ENCODE measurements around the gene SREBF1.
A peak's percentile ranks its signal among the peaks of the same experiment; 100 is the strongest.

Gene SREBF1

GRCh38 chr17:17824119-17824782 lies 12.5 kb downstream of the SREBF1 start:
- DNase-seq (ENCODE audit: low spot score) = no peak

GRCh38 chr17:17823433-17824118 lies 13.2 kb downstream of the SREBF1 start:
- DNase-seq (ENCODE audit: low spot score) = peak; percentile 66

GRCh38 chr17:17822616-17823015 lies 14.2 kb downstream of the SREBF1 start:
- no peak for DNase-seq (ENCODE audit: low spot score)

- DNase-seq (ENCODE audit: low spot score) = no peak
Observed at GRCh38 chr17:17822189-17822588, 14.6 kb downstream of the SREBF1 start.

- no peak for DNase-seq (ENCODE audit: low spot score)
Observed at GRCh38 chr17:17820463-17821158, 16.2 kb downstream of the SREBF1 start.

- no peak for DNase-seq (ENCODE audit: low spot score)
Observed at GRCh38 chr17:17820046-17820445, 16.7 kb downstream of the SREBF1 start.

GRCh38 chr17:17819561-17819995 lies 17.2 kb downstream of the SREBF1 start:
- DNase-seq (ENCODE audit: low spot score) = peak; percentile 82

- DNase-seq (ENCODE audit: low spot score) = no peak
Observed at GRCh38 chr17:17819111-17819510, 17.7 kb downstream of the SREBF1 start.

- no peak for DNase-seq (ENCODE audit: low spot score)
Observed at GRCh38 chr17:17818088-17818526, 18.7 kb downstream of the SREBF1 start.

- DNase-seq (ENCODE audit: low spot score) = no peak
Observed at GRCh38 chr17:17817552-17817947, 19.2 kb downstream of the SREBF1 start.

GRCh38 chr17:17816831-17817551 lies 19.8 kb downstream of the SREBF1 start:
- DNase-seq (ENCODE audit: low spot score) = no peak

- DNase-seq (ENCODE audit: low spot score) = no peak
Observed at GRCh38 chr17:17816240-17816814, 20.5 kb downstream of the SREBF1 start.

- no peak for DNase-seq (ENCODE audit: low spot score)
Observed at GRCh38 chr17:17815436-17816200, 21.2 kb downstream of the SREBF1 start.

- DNase-seq (ENCODE audit: low spot score) = no peak
Observed at GRCh38 chr17:17815062-17815406, 21.8 kb downstream of the SREBF1 start.

- no peak for DNase-seq (ENCODE audit: low spot score)
Observed at GRCh38 chr17:17814162-17815061, 22.4 kb downstream of the SREBF1 start.

- no peak for DNase-seq (ENCODE audit: low spot score)
Observed at GRCh38 chr17:17813725-17814095, 23.1 kb downstream of the SREBF1 start.

- DNase-seq (ENCODE audit: low spot score) = no peak
Observed at GRCh38 chr17:17813055-17813724, 23.6 kb downstream of the SREBF1 start.

GRCh38 chr17:17812211-17813054 lies 24.4 kb downstream of the SREBF1 start:
- DNase-seq (ENCODE audit: low spot score) = peak; percentile 45
